HCT116 (cell line): ENCODE data around the gene NUDT16L1. TPM values are rescaled to one million over a fixed set of nuclear protein-coding genes. Genes with fewer than 3 reads are reported as not detected.

Experiments used
- ATAC-seq: fragments of 200-7000 bp; cut with Tn5 transposase; 2 replicates; pipeline ENCODE4 v1.9.1; 2020; ENCODE audit warnings: mild to moderate bottlenecking, moderate library complexity
- BruUV-seq: library from RNA; stranded (reverse); fragments of 400-500 nt; replicated peaks from 2 replicates; lab custom pipeline; 2021; lab: Mats Ljungman, UMichigan
- CTCF ChIA-PET: fragments of 300-600 bp; sonication (Branson Sonifier 250); formaldehyde crosslinking; loops from one replicate; lab custom pipeline; 2021; ENCODE audit warnings: antibody characterized with exemption; lab: Charles Lee
- POLR2A ChIA-PET: fragments of 300-600, 350-600 bp; sonication (Branson Sonifier 250); formaldehyde crosslinking; loops from one replicate; lab custom pipeline; 2021; ENCODE audit warnings: antibody characterized with exemption; lab: Charles Lee
- RAD21 ChIA-PET, 2 experiments: fragments of 300-600 bp; sonication (Branson Sonifier 250); formaldehyde crosslinking; loops; one replicate each; lab custom pipeline; 2023; ENCODE audit warnings: low total read pairs in 2 of 2; ENCODE audit not compliant: uncharacterized antibody in 2 of 2, unreplicated experiment in 2 of 2, low non-redundant PET in 1 of 2; lab: Charles Lee
- DNase-seq: peaks from one replicate; pipeline ENCODE4 v3.0.0-alpha.2; 2010; ENCODE audit warnings: low read depth, low spot score
- H2AFZ ChIP-seq: fragments of 200-600 bp; shearing (Covaris generic), sonication (generic); 2 replicates; pipeline ENCODE4 v1.6.1; 2017; ENCODE audit warnings: low read depth, mixed run types, mixed read lengths, antibody characterized with exemption, low read length; ENCODE audit not compliant: poor library complexity, severe bottlenecking
- H3K27ac ChIP-seq: 2 replicates; pipeline ENCODE4 v1.5.1; 2012; ENCODE audit warnings: low read depth, low read length
- H3K27me3 ChIP-seq: fragments of 200-600 bp; sonication (generic); 2 replicates; pipeline ENCODE4 v1.6.1; 2016; ENCODE audit warnings: mixed run types, low read length, mixed read lengths; ENCODE audit not compliant: insufficient read depth
- H3K36me3 ChIP-seq, 2 experiments: fragments of 200-500 bp in 1 of 2; fragments of 200-600 bp in 1 of 2; sonication (Bioruptor generic) in 1 of 2; sonication (generic) in 1 of 2; 2 replicates each; pipeline versions ENCODE4 v1.5.1 to v1.6.1; 2014 to 2016; ENCODE audit warnings: low read length in 2 of 2, inconsistent platforms in 1 of 2, mixed read lengths in 1 of 2, mixed run types in 1 of 2; ENCODE audit not compliant: insufficient read depth in 2 of 2, control insufficient read depth in 1 of 2
- H3K4me1 ChIP-seq, 2 experiments: fragments of 200-600 bp in 1 of 2; sonication (generic) in 1 of 2; 2 replicates each; pipeline versions ENCODE4 v1.5.1 to v1.6.1; 2012 to 2017; ENCODE audit warnings: low read length in 2 of 2, inconsistent platforms in 1 of 2, mild to moderate bottlenecking in 1 of 2, mixed read lengths in 1 of 2, mixed run types in 1 of 2, moderate library complexity in 1 of 2; ENCODE audit not compliant: insufficient read depth in 2 of 2, control insufficient read depth in 1 of 2
- H3K4me2 ChIP-seq: fragments of 200-600 bp; sonication (generic); 2 replicates; pipeline ENCODE4 v1.6.1; 2017; ENCODE audit warnings: mixed run types, low read length, mixed read lengths
- H3K4me3 ChIP-seq, 2 experiments: fragments of 200-600 bp in 1 of 2; sonication (generic) in 1 of 2; replicated peaks in 1 of 2; 2 replicates each; pipeline ENCODE4 v1.5.1; 2011 to 2016; ENCODE audit warnings: low read length in 2 of 2, control low read depth in 1 of 2, low read depth in 1 of 2, mild to moderate bottlenecking in 1 of 2, mixed read lengths in 1 of 2, mixed run types in 1 of 2
- H3K79me2 ChIP-seq: fragments of 200-600 bp; sonication (generic); 2 replicates; pipeline ENCODE4 v1.6.1; 2017; ENCODE audit warnings: mild to moderate bottlenecking, mixed run types, low read length, moderate library complexity, mixed read lengths; ENCODE audit not compliant: insufficient read depth
- H3K9ac ChIP-seq: fragments of 200-600 bp; sonication (generic); 2 replicates; pipeline ENCODE4 v1.6.1; 2016; ENCODE audit warnings: low read length, mixed read lengths
- H3K9me2 ChIP-seq: fragments of 200-600 bp; sonication (generic), shearing (Covaris generic); 2 replicates; pipeline ENCODE4 v1.6.1; 2017; ENCODE audit warnings: mixed run types, mild to moderate bottlenecking, moderate library complexity; ENCODE audit not compliant: insufficient read depth
- H3K9me3 ChIP-seq, 2 experiments: fragments of 200-500 bp in 1 of 2; fragments of 200-600 bp in 1 of 2; sonication (Bioruptor generic) in 1 of 2; sonication (generic) in 1 of 2; 2 replicates each; pipeline ENCODE4 v1.6.1; 2014 to 2017; ENCODE audit warnings: low read length in 2 of 2, mixed read lengths in 2 of 2, inconsistent platforms in 1 of 2, low read depth in 1 of 2, mild to moderate bottlenecking in 1 of 2, mixed run types in 1 of 2, moderate library complexity in 1 of 2; ENCODE audit not compliant: control insufficient read depth in 1 of 2, insufficient read depth in 1 of 2
- H4K20me1 ChIP-seq: fragments of 200-600 bp; sonication (generic), shearing (Covaris generic); 2 replicates; pipeline ENCODE4 v1.6.1; 2017; ENCODE audit warnings: mixed run types, mild to moderate bottlenecking, moderate library complexity; ENCODE audit not compliant: insufficient read depth
- ATF3 ChIP-seq: IDR thresholded peaks from 2 replicates; pipeline ENCODE4 v1.6.1; 2012
- CBX3 ChIP-seq: IDR thresholded peaks from 2 replicates; pipeline ENCODE4 v1.6.1; 2012; ENCODE audit warnings: low read depth
- CEBPB ChIP-seq: IDR thresholded peaks from 2 replicates; pipeline ENCODE4 v1.6.1; 2012; ENCODE audit warnings: low read depth
- CTCF ChIP-seq, 3 experiments: fragments of 200-600 bp in 1 of 3; sonication (generic) in 1 of 3; IDR thresholded peaks in 2 of 3; conservative IDR thresholded peaks in 1 of 3; 2 replicates each; pipeline ENCODE4 v1.5.1; 2012 to 2017; ENCODE audit warnings: low read depth in 2 of 3, low read length in 2 of 3, antibody characterized with exemption in 1 of 3, borderline replicate concordance in 1 of 3, control low read depth in 1 of 3, mild to moderate bottlenecking in 1 of 3, mixed read lengths in 1 of 3, mixed run types in 1 of 3, moderate library complexity in 1 of 3; ENCODE audit not compliant: insufficient read depth in 1 of 3
- EGR1 ChIP-seq: IDR thresholded peaks from 2 replicates; pipeline ENCODE4 v1.6.1; 2012; ENCODE audit warnings: low read depth
- EZH2 ChIP-seq: fragments of 200-600 bp; sonication (generic); IDR thresholded peaks from 2 replicates; pipeline ENCODE4 v1.6.1; 2017; ENCODE audit warnings: antibody characterized with exemption, mixed run types
- EZH2phosphoT487 ChIP-seq: fragments of 200-600 bp; IDR thresholded peaks from 2 replicates; pipeline ENCODE4 v1.6.1; 2018; ENCODE audit warnings: antibody characterized with exemption, borderline replicate concordance
- JUND ChIP-seq: IDR thresholded peaks from 2 replicates; pipeline ENCODE4 v1.6.1; 2012
- MAX ChIP-seq: IDR thresholded peaks from 2 replicates; pipeline ENCODE4 v1.6.1; 2012
- POLR2AphosphoS5 ChIP-seq: IDR thresholded peaks from 2 replicates; pipeline ENCODE4 v1.6.1; 2011; ENCODE audit warnings: mild to moderate bottlenecking, low read depth, low read length, moderate library complexity
- RAD21 ChIP-seq: IDR thresholded peaks from 2 replicates; pipeline ENCODE4 v1.6.1; 2012; ENCODE audit warnings: low read depth, mild to moderate bottlenecking
- SP1 ChIP-seq: IDR thresholded peaks from 2 replicates; pipeline ENCODE4 v1.6.1; 2012; ENCODE audit warnings: low read depth
- SRF ChIP-seq: IDR thresholded peaks from 2 replicates; pipeline ENCODE4 v1.6.1; 2012; ENCODE audit warnings: low read depth
- YY1 ChIP-seq: IDR thresholded peaks from 2 replicates; pipeline ENCODE4 v1.6.1; 2011; ENCODE audit warnings: low read length, low read depth, moderate library complexity, mild to moderate bottlenecking; ENCODE audit not compliant: insufficient replicate concordance; ENCODE audit errors: extremely low read depth
- ZFX ChIP-seq: fragments of 450-650 bp; IDR thresholded peaks from 2 replicates; pipeline ENCODE4 v1.6.1; 2017
- ZNF274 ChIP-seq: fragments of 200-500 bp; sonication (Bioruptor generic); IDR thresholded peaks from 2 replicates; pipeline ENCODE4 v1.6.1; 2014; ENCODE audit warnings: mild to moderate bottlenecking, low read depth, low read length, inconsistent platforms
- intact Hi-C: fragments of 100-400 bp; cut with micrococcal nuclease; formaldehyde crosslinking; loops from 2 replicates; pipeline ENCODE4 v1.10.0; 2022
- total RNA-seq: library from RNA; stranded (reverse); gene quantifications from one replicate; pipeline ENCODE4 v1.2.1, GENCODE V29; 2021; ENCODE audit not compliant: unreplicated experiment

NUDT16L1 gene
- total RNA-seq, 1 experiment from 2014 or later = 23.4 TPM

GRCh38 chr16:4666537-4667202, 26.7 kb upstream of the NUDT16L1 start:
- no peak overlapping the region for H2AFZ ChIP-seq
- no peaks in the 10 kb centered on the region for H3K9me3 ChIP-seq
- H3K79me2 ChIP-seq = no peaks in the 10 kb centered on the region
- H3K4me3 ChIP-seq = no peak overlapping the region
- H4K20me1 ChIP-seq = no peaks in the 10 kb centered on the region
- BruUV-seq = no TSS peak
- no peaks in the 10 kb centered on the region for H3K27me3 ChIP-seq
- H3K4me2 ChIP-seq = no peak overlapping the region
- H3K36me3 ChIP-seq = peaks cover 15 to 23% of the 10 kb centered on the region in 2 experiments
- H3K9ac ChIP-seq = no peak overlapping the region
- RAD21 ChIA-PET = no interaction called here
- DNase-seq (no peak), ATAC-seq (0 out of 2 replicates have a peak, but pooled peaks have one; percentile 23)
- H3K4me1 ChIP-seq = 0 out of 4 replicates have a peak, but pooled peaks cover 0 to 10% of the 10 kb centered on the region in 2 experiments
- CTCF ChIA-PET = no interaction called here
- no peak overlapping the region for H3K27ac ChIP-seq
- no peak for TF ChIP-seq CBX3
- TF ChIP-seq ZFX = no peak
- TF ChIP-seq RAD21 = no peak
- no peak for TF ChIP-seq EZH2
- no peak for TF ChIP-seq EGR1
- TF ChIP-seq SRF = no peak
- TF ChIP-seq MAX = no peak
- TF ChIP-seq JUND = no peak
- no peak for TF ChIP-seq ZNF274
- no peak for TF ChIP-seq SP1
- TF ChIP-seq CTCF (IDR thresholded peaks at IDR 0.05 in 2 of 3, conservative IDR thresholded peaks at IDR 0.05 in 1 of 3; ENCODE audit: borderline replicate concordance in 1 of 3, insufficient read depth in 1 of 3, low read depth in 2 of 3, low read length in 2 of 3) = no peak
- no peak for TF ChIP-seq EZH2phosphoT487
- TF ChIP-seq YY1 = no peak
- TF ChIP-seq POLR2AphosphoS5 = no peak
- no peak for TF ChIP-seq CEBPB
- TF ChIP-seq ATF3 = no peak
- H3K9me2 ChIP-seq = no peaks in the 10 kb centered on the region
- intact Hi-C loops = no loop called here
- POLR2A ChIA-PET = no interaction called here
